Measurements from ENCODE around the gene RFX4.

Gene RFX4

GRCh38 chr12:106585105-106585520 is 2.3 kb downstream of the RFX4 start:
- no peak for DNase-seq (ENCODE audit: extremely low read depth, low read depth)
- TF ChIP-seq, protein P1, sequence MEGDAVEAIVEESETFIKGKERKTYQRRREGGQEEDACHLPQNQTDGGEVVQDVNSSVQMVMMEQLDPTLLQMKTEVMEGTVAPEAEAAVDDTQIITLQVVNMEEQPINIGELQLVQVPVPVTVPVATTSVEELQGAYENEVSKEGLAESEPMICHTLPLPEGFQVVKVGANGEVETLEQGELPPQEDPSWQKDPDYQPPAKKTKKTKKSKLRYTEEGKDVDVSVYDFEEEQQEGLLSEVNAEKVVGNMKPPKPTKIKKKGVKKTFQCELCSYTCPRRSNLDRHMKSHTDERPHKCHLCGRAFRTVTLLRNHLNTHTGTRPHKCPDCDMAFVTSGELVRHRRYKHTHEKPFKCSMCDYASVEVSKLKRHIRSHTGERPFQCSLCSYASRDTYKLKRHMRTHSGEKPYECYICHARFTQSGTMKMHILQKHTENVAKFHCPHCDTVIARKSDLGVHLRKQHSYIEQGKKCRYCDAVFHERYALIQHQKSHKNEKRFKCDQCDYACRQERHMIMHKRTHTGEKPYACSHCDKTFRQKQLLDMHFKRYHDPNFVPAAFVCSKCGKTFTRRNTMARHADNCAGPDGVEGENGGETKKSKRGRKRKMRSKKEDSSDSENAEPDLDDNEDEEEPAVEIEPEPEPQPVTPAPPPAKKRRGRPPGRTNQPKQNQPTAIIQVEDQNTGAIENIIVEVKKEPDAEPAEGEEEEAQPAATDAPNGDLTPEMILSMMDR (IDR thresholded peaks at IDR 0.05; ENCODE audit: low read depth, low read length) = no peak

DNA sequence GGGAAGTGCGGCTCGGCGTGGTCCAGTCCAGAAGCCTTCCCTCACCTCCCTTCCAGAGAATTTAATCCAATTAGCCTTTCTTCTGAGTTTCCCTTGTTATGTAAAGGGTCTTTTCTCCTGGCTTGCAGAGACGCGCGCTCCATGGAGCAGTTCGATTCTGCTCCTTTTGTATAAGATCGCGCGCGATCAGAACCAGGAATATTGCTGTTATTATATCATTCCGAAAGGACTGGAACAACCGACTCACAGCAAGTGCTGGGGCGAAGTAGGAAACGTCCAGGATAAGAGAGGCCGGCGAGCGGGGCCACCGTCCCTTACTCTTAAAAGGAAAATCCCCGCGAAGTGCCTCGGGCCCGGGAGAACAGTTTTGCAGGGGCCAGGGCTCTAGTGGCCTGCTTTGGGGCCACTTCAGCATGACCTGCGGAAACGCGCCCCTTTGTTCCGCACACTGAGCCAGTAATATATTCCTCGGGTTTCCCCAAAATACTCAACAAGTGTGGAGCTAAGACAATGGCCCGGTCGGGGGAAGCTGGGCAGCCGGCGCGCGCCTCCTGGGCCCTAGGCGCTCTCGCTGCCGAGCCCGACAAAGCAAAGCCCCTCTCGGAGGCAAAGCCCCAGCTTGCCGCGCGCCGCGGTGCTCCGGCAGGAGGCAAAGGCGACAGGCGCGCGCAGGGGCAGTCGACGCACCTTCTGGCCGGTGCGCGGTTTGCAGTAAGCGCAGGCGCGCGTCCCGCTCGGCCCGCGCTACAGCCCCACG is 2.9 kb downstream of the RFX4 start:
- TF ChIP-seq, protein P1 (IDR thresholded peaks at IDR 0.05; ENCODE audit: low read depth, low read length) = no peak
- DNase-seq (ENCODE audit: extremely low read depth, low read depth) = no peak

DNA sequence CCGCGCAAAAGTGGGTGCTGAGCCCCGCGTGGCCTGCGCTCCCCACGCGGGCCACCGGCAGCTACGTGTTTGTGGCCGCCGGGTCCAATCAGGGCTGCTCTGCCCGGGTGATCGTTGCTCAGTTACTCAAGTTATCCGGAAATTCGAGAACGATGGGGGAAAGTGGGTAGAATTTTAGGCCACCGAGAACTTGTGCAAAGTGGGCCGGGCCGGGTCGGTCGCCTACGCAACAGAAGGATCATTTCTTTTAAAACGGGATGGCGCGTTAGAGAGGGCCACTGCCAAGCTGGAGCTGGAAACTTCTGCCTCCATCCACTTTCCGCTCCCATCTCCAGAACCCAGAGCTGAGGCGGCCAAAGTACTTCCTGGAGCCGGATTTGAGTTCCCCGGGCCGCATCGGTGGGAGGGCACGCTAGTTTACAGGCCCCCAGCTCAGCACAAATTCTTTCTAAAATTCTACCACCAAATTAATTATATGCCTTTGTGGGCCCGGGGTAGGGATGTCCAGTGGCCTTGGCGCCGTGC is 3.5 kb downstream of the RFX4 start:
- TF ChIP-seq, protein P1 (IDR thresholded peaks at IDR 0.05; ENCODE audit: low read depth, low read length) = no peak
- DNase-seq (ENCODE audit: extremely low read depth, low read depth) = no peak

- DNase-seq (ENCODE audit: extremely low read depth, low read depth) = no peak
- TF ChIP-seq, protein P1 (IDR thresholded peaks at IDR 0.05; ENCODE audit: low read depth, low read length) = no peak
These were observed 4.2 kb downstream of the RFX4 start for GRCh38 chr12:106586803-106587684.

GRCh38 chr12:106588771-106589170 is 6.0 kb downstream of the RFX4 start:
- TF ChIP-seq, protein P1 (IDR thresholded peaks at IDR 0.05; ENCODE audit: low read depth, low read length) = no peak
- no peak for DNase-seq (ENCODE audit: extremely low read depth, low read depth)

DNA sequence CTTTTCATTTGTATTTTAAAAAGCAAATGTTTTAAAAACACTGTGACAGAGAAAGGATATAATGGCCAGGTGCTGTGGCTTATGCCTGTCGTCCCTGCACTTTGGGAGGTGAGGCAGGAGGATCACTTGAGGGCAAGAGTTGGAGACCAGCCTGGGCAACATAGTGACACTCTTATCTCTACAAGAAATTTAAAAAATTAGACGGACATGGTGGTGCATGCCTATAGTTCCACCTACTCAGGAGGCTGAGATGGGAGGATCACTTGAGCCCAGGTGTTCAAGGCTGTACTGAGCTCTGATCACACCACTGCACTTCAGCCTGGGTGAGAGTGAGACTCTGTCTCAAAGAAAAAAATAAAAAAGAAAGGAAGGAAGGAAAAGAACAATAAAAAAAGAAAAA is 7.8 kb downstream of the RFX4 start:
- no peak for DNase-seq (ENCODE audit: extremely low read depth, low read depth)
- TF ChIP-seq, protein P1 (IDR thresholded peaks at IDR 0.05; ENCODE audit: low read depth, low read length) = no peak

DNA sequence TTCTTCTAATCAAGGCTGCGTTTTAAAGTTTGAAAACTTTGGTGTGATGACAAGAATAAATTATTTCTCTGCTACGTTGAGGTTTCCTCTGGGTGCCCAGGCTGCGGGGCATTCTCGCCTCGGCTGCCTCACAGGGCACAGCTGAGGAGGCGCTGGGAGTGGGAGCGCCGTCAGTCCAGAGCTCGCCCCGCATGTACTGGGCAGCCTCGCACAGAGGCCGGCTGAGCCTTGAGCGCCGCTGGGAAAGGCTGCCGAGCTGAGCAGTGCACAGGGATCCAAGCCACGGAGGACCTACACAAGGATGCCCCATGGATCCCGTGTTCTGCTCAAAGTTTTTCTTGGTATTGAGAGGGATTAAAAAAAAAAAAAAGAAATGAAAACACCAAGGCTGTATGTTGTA is 11.6 kb downstream of the RFX4 start:
- DNase-seq (ENCODE audit: extremely low read depth, low read depth) = no peak
- TF ChIP-seq, protein P1 (IDR thresholded peaks at IDR 0.05; ENCODE audit: low read depth, low read length) = no peak
